Hepatocyte (in vitro differentiated cells): Measurements from ENCODE around the gene LRRC47.

Source experiments
- CTCF ChIP-seq: fragments of 200-600 bp; sonication (generic); IDR thresholded peaks from 2 replicates; pipeline ENCODE4 v1.5.1; 2016; ENCODE audit warnings: antibody characterized with exemption, mild to moderate bottlenecking; ENCODE audit not compliant: poor library complexity
- EZH2phosphoT487 ChIP-seq: fragments of 200-600 bp; sonication (generic); IDR thresholded peaks from one replicate; pipeline ENCODE4 v1.6.1; 2018; ENCODE audit warnings: antibody characterized with exemption, mild to moderate bottlenecking, low read depth, moderate library complexity; ENCODE audit not compliant: unreplicated experiment, severe bottlenecking

- no peak for TF ChIP-seq CTCF
- TF ChIP-seq EZH2phosphoT487 = no peak
Measured at GRCh38 chr1:3837200-3837599, 40.9 kb upstream of the LRRC47 start.
